H9 (cell line): ENCODE results near the gene STRA6. TPM values are rescaled to one million over a fixed set of nuclear protein-coding genes. Genes with fewer than 3 reads are reported as not detected.

Experiments used
- DNase-seq: peaks from one replicate; pipeline ENCODE4 v3.0.0-alpha.2; 2017
- H2AFZ ChIP-seq: one replicate; pipeline ENCODE4 v1.6.1; 2013; ENCODE audit warnings: mild to moderate bottlenecking, low read length, control low read depth, moderate library complexity
- H2AK5ac ChIP-seq: 2 replicates; pipeline ENCODE4 v1.6.1; 2013; ENCODE audit warnings: low read length, control low read depth, mixed read lengths; ENCODE audit not compliant: insufficient read length
- H2BK120ac ChIP-seq: one replicate; pipeline ENCODE4 v1.6.1; 2013; ENCODE audit warnings: low read depth, mild to moderate bottlenecking, low read length, control low read depth, inconsistent platforms; ENCODE audit not compliant: poor library complexity, severe bottlenecking
- H2BK12ac ChIP-seq: 2 replicates; pipeline ENCODE4 v1.6.1; 2013; ENCODE audit warnings: low read length, control low read depth, mixed read lengths, low read depth; ENCODE audit not compliant: insufficient read length
- H2BK15ac ChIP-seq: 2 replicates; pipeline ENCODE4 v1.6.1; 2013; ENCODE audit warnings: low read depth, low read length, control low read depth
- H2BK20ac ChIP-seq: one replicate; pipeline ENCODE4 v1.6.1; 2013; ENCODE audit warnings: low read depth, mild to moderate bottlenecking, low read length, control low read depth, inconsistent platforms; ENCODE audit not compliant: poor library complexity, severe bottlenecking
- H2BK5ac ChIP-seq: 2 replicates; pipeline ENCODE4 v1.6.1; 2013; ENCODE audit warnings: low read length, control low read depth, mixed read lengths; ENCODE audit not compliant: insufficient read length
- H3K14ac ChIP-seq: 2 replicates; pipeline ENCODE4 v1.6.1; 2013; ENCODE audit warnings: low read length, control low read depth; ENCODE audit not compliant: insufficient read depth
- H3K18ac ChIP-seq: 2 replicates; pipeline ENCODE4 v1.6.1; 2013; ENCODE audit warnings: low read depth, mild to moderate bottlenecking, mixed read lengths, low read length, control low read depth; ENCODE audit not compliant: insufficient read length
- H3K23ac ChIP-seq: 2 replicates; pipeline ENCODE4 v1.6.1; 2013; ENCODE audit warnings: low read length, control low read depth, mixed read lengths, low read depth; ENCODE audit not compliant: insufficient read length
- H3K23me2 ChIP-seq: 2 replicates; pipeline ENCODE4 v1.6.1; 2013; ENCODE audit warnings: low read depth, mild to moderate bottlenecking, mixed read lengths, low read length, control low read depth; ENCODE audit not compliant: insufficient read length, poor library complexity, severe bottlenecking
- H3K27ac ChIP-seq: 2 replicates; pipeline ENCODE4 v1.5.1; 2013; ENCODE audit warnings: low read length, control low read depth, mixed read lengths, low read depth; ENCODE audit not compliant: insufficient read length
- H3K27me3 ChIP-seq: 2 replicates; pipeline ENCODE4 v1.6.1; 2013; ENCODE audit warnings: low read length, control low read depth, inconsistent platforms; ENCODE audit not compliant: insufficient read depth
- H3K4ac ChIP-seq: 2 replicates; pipeline ENCODE4 v1.6.1; 2013; ENCODE audit warnings: low read depth, mild to moderate bottlenecking, control low read depth, inconsistent platforms, low read length, moderate library complexity
- H3K4me1 ChIP-seq: 2 replicates; pipeline ENCODE4 v1.6.1; 2013; ENCODE audit warnings: low read length, control low read depth, inconsistent platforms; ENCODE audit not compliant: insufficient read depth
- H3K4me2 ChIP-seq: 2 replicates; pipeline ENCODE4 v1.6.1; 2013; ENCODE audit warnings: low read length, control low read depth, mixed read lengths; ENCODE audit not compliant: insufficient read length, insufficient read depth
- H3K56ac ChIP-seq: 2 replicates; pipeline ENCODE4 v1.6.1; 2013; ENCODE audit warnings: low read depth, mild to moderate bottlenecking, mixed read lengths, low read length, control low read depth; ENCODE audit not compliant: insufficient read length
- H3K79me1 ChIP-seq: 2 replicates; pipeline ENCODE4 v1.6.1; 2013; ENCODE audit warnings: low read depth, mild to moderate bottlenecking, moderate library complexity, low read length, control low read depth, inconsistent platforms; ENCODE audit not compliant: insufficient read depth, poor library complexity, severe bottlenecking
- H3K79me2 ChIP-seq: 2 replicates; pipeline ENCODE4 v1.6.1; 2013; ENCODE audit warnings: low read length, control low read depth, inconsistent platforms; ENCODE audit not compliant: insufficient read depth
- H3K9ac ChIP-seq: 2 replicates; pipeline ENCODE4 v1.6.1; 2013; ENCODE audit warnings: low read length, control low read depth, mixed read lengths; ENCODE audit not compliant: insufficient read length; ENCODE audit errors: extremely low read depth
- H3K9me3 ChIP-seq: one replicate; pipeline ENCODE4 v1.6.1; 2013; ENCODE audit warnings: low read depth, low read length, inconsistent platforms; ENCODE audit not compliant: control insufficient read depth
- H3T11ph ChIP-seq: one replicate; pipeline ENCODE4 v1.6.1; 2013; ENCODE audit warnings: mild to moderate bottlenecking, low read length, control low read depth, inconsistent platforms
- H4K20me1 ChIP-seq: one replicate; pipeline ENCODE4 v1.6.1; 2013; ENCODE audit not compliant: control insufficient read depth, insufficient read length, insufficient read depth
- H4K5ac ChIP-seq: 2 replicates; pipeline ENCODE4 v1.6.1; 2013; ENCODE audit warnings: low read depth, mild to moderate bottlenecking, mixed read lengths, low read length, control low read depth; ENCODE audit not compliant: insufficient read length
- H4K8ac ChIP-seq: replicated peaks from 2 replicates; pipeline ENCODE4 v1.6.1; 2013; ENCODE audit warnings: low read length, control low read depth, mixed read lengths, low read depth; ENCODE audit not compliant: insufficient read length
- H4K91ac ChIP-seq: 2 replicates; pipeline ENCODE4 v1.6.1; 2013; ENCODE audit warnings: low read depth, mild to moderate bottlenecking, moderate library complexity, mixed read lengths, low read length, control low read depth; ENCODE audit not compliant: insufficient read length
- H3K27ac Mint-ChIP-seq, 3 experiments: 2 replicates in 2 of 3; 3 replicates in 1 of 3; pipeline ENCODE4 v1.8.0; 2020 to 2021; ENCODE audit warnings: mixed read lengths in 3 of 3, mild to moderate bottlenecking in 1 of 3, moderate library complexity in 1 of 3
- H3K27me3 Mint-ChIP-seq: 2 replicates; pipeline ENCODE4 v1.8.0; 2021; ENCODE audit warnings: low read depth, mild to moderate bottlenecking, moderate library complexity, mixed read lengths
- H3K36me3 Mint-ChIP-seq, 3 experiments: 2 replicates in 2 of 3; 3 replicates in 1 of 3; pipeline ENCODE4 v1.8.0; 2020 to 2021; ENCODE audit warnings: low read depth in 3 of 3, mixed read lengths in 3 of 3; ENCODE audit not compliant: insufficient read depth in 1 of 3
- H3K4me1 Mint-ChIP-seq, 2 experiments: 2 replicates each; pipeline ENCODE4 v1.8.0; 2020; ENCODE audit warnings: mixed read lengths in 2 of 2
- H3K4me3 Mint-ChIP-seq, 2 experiments: 2 replicates in 1 of 2; 3 replicates in 1 of 2; pipeline ENCODE4 v1.8.0; 2020 to 2021; ENCODE audit warnings: mild to moderate bottlenecking in 2 of 2, mixed read lengths in 2 of 2, moderate library complexity in 1 of 2
- H3K9me3 Mint-ChIP-seq, 2 experiments: 2 replicates in 1 of 2; 3 replicates in 1 of 2; pipeline ENCODE4 v1.8.0; 2020; ENCODE audit warnings: mild to moderate bottlenecking in 2 of 2, mixed read lengths in 2 of 2, moderate library complexity in 1 of 2
- WGBS: extraction: QIAGEN DNeasy Blood & Tissue Kit; methylation state at CpG from one replicate; pipeline ENCODE4 v1.1.7; 2013; ENCODE audit warnings: missing lambda C conversion rate, low lambda C conversion rate, mixed read lengths; ENCODE audit not compliant: insufficient read length; ENCODE audit errors: extremely low coverage; 5-methylcytosine and 5-hydroxymethylcytosine counted together
- total RNA-seq: library from RNA; stranded (reverse); gene quantifications from 2 replicates; pipeline ENCODE4 v1.2.1, GENCODE V29; 2021
- TF ChIP-seq, protein P1 (sequence below): fragments of 200-600 bp; sonication (generic); conservative IDR thresholded peaks from 3 replicates; pipeline ENCODE4 v1.8.0; 2021; ENCODE audit warnings: antibody characterized with exemption, mild to moderate bottlenecking

STRA6 gene
- total RNA-seq, 1 experiment from 2014 or later, result 12.8 TPM

DNA sequence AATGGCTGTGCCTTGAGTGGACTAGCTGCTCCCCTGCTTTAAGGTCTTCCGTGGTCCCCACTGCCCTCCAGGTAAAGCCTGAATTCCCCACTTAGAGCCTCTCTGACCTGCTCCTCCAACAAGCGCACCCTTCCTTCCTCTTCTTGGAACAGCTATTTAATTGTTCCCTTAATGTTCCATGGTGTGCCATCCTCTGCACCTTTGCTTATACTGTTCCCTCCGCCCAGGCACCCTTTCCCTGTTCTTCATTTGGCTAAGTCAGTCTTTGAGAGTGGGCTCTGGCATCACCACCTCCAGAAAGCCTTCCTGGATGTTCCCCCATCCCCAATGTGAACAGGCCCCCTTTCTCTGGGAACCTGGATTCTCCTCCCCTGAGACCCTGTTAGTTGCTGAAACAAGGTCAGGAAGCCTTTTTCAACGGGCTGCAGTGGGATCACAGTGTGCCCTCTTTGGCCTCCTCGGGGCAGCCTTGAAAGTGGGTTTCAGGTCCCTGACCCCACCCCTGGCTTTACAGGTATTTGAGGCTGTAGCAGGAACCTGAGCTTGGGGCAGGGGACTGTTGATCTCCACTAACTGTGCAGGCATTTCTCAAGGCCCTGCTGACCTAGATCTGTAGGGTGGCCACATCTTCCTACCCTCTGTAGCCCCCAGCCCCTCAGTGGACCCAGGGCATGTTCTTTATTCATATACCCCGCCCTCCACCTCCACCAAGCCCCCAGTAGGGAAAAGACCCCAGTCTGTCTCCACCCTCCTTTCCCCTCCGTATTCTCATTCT, 24.1 kb downstream of the STRA6 start:
- H3K4me2 ChIP-seq, result no peak overlapping the region
- H3K4ac ChIP-seq, result no peak overlapping the region
- no peaks in the 10 kb centered on the region for H3K79me2 ChIP-seq
- no peak overlapping the region for H2BK20ac ChIP-seq
- H3K27me3 ChIP-seq, result no peaks in the 10 kb centered on the region
- H3K23me2 ChIP-seq, result no peaks in the 10 kb centered on the region
- H3T11ph ChIP-seq, result no peak overlapping the region
- Mint-ChIP-seq H3K9me3 (no peaks in the 10 kb centered on the region), H3K27ac (no peak overlapping the region), H3K4me3 (no peak overlapping the region), H3K4me1 (peaks cover 16 to 40% of the 10 kb centered on the region in 2 experiments), H3K36me3 (peaks cover 0 to 4% (median 0%) of the 10 kb centered on the region in 3 experiments; a peak in 2 of 7 replicates), H3K27me3 (peaks cover 24% of the 10 kb centered on the region)
- no peak overlapping the region for H2AK5ac ChIP-seq
- no peak overlapping the region for H2BK5ac ChIP-seq
- no peaks in the 10 kb centered on the region for H4K20me1 ChIP-seq
- H2BK12ac ChIP-seq, result no peak overlapping the region
- TF ChIP-seq, protein P1, sequence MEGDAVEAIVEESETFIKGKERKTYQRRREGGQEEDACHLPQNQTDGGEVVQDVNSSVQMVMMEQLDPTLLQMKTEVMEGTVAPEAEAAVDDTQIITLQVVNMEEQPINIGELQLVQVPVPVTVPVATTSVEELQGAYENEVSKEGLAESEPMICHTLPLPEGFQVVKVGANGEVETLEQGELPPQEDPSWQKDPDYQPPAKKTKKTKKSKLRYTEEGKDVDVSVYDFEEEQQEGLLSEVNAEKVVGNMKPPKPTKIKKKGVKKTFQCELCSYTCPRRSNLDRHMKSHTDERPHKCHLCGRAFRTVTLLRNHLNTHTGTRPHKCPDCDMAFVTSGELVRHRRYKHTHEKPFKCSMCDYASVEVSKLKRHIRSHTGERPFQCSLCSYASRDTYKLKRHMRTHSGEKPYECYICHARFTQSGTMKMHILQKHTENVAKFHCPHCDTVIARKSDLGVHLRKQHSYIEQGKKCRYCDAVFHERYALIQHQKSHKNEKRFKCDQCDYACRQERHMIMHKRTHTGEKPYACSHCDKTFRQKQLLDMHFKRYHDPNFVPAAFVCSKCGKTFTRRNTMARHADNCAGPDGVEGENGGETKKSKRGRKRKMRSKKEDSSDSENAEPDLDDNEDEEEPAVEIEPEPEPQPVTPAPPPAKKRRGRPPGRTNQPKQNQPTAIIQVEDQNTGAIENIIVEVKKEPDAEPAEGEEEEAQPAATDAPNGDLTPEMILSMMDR, result no peak
- H2BK15ac ChIP-seq, result no peak overlapping the region
- no peak overlapping the region for H4K5ac ChIP-seq
- no peaks in the 10 kb centered on the region for H3K9me3 ChIP-seq
- no peaks in the 10 kb centered on the region for H3K4me1 ChIP-seq
- no peak overlapping the region for H3K27ac ChIP-seq
- no peak overlapping the region for H3K18ac ChIP-seq
- no peak overlapping the region for H4K91ac ChIP-seq
- no peak overlapping the region for H2BK120ac ChIP-seq
- no peak overlapping the region for H3K56ac ChIP-seq
- H3K14ac ChIP-seq, result no peak overlapping the region
- DNase-seq, result no peak
- no peak overlapping the region for H3K23ac ChIP-seq
- no peak overlapping the region for H2AFZ ChIP-seq
- no peak overlapping the region for H4K8ac ChIP-seq
- no peaks in the 10 kb centered on the region for H3K79me1 ChIP-seq
- no CpG with 5 or more reads among the region's 7 CpGs for WGBS
- no peak overlapping the region for H3K9ac ChIP-seq
